HUES48 (cell line): Measurements from ENCODE around the gene SPRN.
"Not testable (repeated sequence)": the region's sequence is repeated elsewhere in the genome, so short reads cannot be mapped to it uniquely, and the experiment has no call there.

Experiments
- H3K27ac ChIP-seq: one replicate; pipeline ENCODE4 v1.7.0; 2013; ENCODE audit warnings: low read depth, low read length, inconsistent platforms
- H3K27me3 ChIP-seq: 2 replicates; pipeline ENCODE4 v1.6.1; 2013; ENCODE audit warnings: mild to moderate bottlenecking, low read length; ENCODE audit not compliant: control insufficient read depth, insufficient read depth
- H3K36me3 ChIP-seq: 2 replicates; pipeline ENCODE4 v1.6.1; 2013; ENCODE audit warnings: low read length; ENCODE audit not compliant: control insufficient read depth, insufficient read depth
- H3K4me1 ChIP-seq: 2 replicates; pipeline ENCODE4 v1.6.1; 2013; ENCODE audit warnings: mild to moderate bottlenecking, low read length; ENCODE audit not compliant: control insufficient read depth, insufficient read depth
- H3K4me3 ChIP-seq: 2 replicates; pipeline ENCODE4 v1.5.1; 2013; ENCODE audit warnings: mild to moderate bottlenecking, low read depth, low read length
- H3K9ac ChIP-seq: 2 replicates; pipeline ENCODE4 v1.6.1; 2013; ENCODE audit warnings: mild to moderate bottlenecking, low read depth, low read length, moderate library complexity
- H3K9me3 ChIP-seq: 2 replicates; pipeline ENCODE4 v1.6.1; 2013; ENCODE audit warnings: low read length; ENCODE audit not compliant: control insufficient read depth, insufficient read depth

Gene SPRN

DNA sequence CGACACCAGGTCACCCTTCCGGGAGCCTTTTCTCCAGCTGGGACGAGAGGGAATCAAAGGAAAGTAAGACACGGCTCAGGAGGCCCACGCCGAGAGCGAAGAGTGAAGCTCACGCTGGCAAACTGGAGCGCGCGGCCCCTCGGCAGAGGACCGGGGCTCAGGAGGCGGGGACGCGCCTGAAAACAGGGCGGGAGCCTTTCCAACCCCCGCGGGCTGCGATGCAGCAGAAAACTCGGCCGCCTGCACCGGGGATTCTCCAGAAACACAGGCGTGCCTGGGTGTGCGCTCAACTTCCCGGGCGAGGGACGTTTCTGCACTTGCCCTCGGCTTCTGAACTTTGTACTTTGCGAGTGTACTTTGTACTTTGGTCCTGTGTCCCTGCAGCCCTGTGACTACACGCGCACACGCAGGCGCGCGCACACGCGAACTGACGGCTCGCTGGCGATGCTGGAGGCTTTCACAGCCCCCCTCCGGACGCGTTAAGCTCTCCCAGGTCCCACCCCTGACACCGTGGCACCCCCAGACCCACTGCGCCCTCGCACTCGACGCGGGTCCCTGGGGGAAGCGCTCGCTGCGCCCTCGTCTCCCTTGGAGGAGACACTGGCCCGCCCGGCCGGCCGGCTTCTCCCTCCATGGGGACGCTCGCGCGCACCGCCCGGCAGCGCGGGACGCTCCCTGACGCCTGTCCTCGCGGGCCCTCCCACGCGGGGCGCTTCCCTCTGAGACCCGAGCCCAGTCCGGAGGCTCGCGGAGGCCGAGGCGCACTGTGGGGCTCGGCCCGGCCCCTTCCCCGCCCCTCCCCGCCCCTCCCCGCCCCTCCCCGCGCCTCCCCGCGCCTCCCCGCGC is 46.0 kb downstream of the SPRN start:
- Histone ChIP-seq H3K9ac (no peak overlapping the region), H3K36me3 (no peaks in the 10 kb centered on the region), H3K4me1 (no peaks in the 10 kb centered on the region), H3K4me3 (peak overlapping the region; percentile 84), H3K27ac (no peak overlapping the region), H3K27me3 (peaks cover 54% of the 10 kb centered on the region), H3K9me3 (no peaks in the 10 kb centered on the region)

DNA sequence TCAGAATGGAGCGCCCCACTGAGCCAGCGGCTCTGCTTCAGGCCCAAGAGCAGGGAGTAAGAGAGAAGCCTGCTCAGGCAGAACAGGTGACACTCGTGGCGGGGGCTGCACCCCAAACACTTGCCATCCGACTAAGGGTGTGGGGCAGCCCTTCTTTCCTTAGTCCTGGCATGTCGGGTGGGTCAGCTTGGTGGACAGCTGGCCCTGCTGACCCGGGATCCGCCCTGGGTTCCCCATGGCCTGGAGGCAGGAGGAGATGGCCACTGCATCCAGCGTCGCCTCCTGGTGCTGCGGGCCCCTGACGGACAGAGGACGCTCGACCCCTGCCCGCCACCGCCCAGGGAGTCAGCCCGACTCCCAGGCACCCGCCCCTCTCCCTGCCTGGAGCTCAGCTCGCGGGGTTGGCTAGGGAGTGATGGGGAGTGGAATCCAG is 46.6 kb downstream of the SPRN start:
- no peaks in the 10 kb centered on the region for H3K36me3 ChIP-seq
- no peak overlapping the region for H3K27ac ChIP-seq
- no peak overlapping the region for H3K9ac ChIP-seq
- H3K4me1 ChIP-seq = no peaks in the 10 kb centered on the region
- H3K27me3 ChIP-seq = peaks cover 54% of the 10 kb centered on the region
- peak overlapping the region; percentile 84 for H3K4me3 ChIP-seq
- H3K9me3 ChIP-seq = no peaks in the 10 kb centered on the region

DNA sequence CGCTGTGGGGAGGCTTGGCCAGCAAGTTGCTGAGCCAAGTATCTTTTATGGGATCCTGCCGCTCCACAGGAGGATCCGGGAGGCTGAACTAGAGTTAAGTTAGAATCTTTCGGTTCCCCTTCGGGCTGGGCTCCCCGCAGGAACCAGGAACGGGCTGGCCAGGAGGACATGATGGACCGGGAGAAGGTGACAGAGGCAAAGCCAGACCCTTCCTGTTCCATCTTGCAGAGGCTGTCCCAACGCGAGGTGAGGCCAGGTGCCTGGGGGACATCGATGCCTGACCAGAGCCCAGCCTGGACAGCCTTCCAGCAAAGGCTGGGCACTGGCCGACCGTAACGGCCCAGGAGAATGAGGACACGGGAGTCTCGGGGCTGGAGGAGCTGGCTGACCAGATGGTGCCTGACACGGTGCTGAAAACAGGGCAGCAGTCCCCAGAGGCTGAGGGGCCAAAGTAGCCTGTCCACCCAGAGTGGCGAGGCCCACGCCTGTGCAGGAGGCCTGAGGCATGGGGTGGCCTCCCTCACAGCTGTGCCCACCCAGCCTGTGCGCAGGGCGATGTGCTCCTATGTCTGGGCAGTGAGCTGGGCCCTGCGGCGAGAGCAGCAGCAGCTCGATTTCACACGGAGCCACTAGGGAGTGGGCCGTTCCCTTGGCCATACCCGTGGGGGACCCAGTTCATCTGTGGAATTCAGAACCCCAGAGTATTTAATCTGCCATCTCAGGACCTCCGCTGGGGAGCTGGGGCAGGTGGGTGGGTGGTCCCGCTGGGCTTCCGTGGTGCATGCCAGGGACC is 47.2 kb downstream of the SPRN start:
- H3K9me3 ChIP-seq = no peaks in the 10 kb centered on the region
- H3K9ac ChIP-seq = no peak overlapping the region
- no peak overlapping the region for H3K4me3 ChIP-seq
- H3K36me3 ChIP-seq = no peaks in the 10 kb centered on the region
- H3K27me3 ChIP-seq = peaks cover 54% of the 10 kb centered on the region
- H3K4me1 ChIP-seq = no peaks in the 10 kb centered on the region
- H3K27ac ChIP-seq = no peak overlapping the region

DNA sequence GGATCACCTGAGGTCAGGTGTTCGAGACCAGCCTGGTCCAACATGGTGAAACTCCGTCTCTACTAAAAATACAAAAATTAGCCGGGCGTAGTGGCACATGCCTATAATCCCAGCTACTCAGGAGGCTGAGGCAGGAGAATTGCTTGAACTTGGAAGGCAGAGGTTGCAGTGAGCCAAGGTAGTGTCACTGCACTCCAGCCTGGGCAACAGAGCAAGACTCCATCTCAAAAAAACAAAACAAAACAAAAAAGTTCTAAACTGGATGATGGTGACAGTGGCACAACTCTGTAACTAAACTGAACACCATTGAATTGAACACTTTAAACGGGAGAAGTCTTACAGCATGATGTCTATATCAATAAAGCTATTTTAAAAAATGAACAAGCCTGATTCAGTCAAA is 48.2 kb downstream of the SPRN start:
- peaks cover 54% of the 10 kb centered on the region for H3K27me3 ChIP-seq
- not testable (repeated sequence) for H3K27ac ChIP-seq, H3K4me1 ChIP-seq, H3K9ac ChIP-seq, H3K9me3 ChIP-seq, H3K4me3 ChIP-seq, H3K36me3 ChIP-seq

DNA sequence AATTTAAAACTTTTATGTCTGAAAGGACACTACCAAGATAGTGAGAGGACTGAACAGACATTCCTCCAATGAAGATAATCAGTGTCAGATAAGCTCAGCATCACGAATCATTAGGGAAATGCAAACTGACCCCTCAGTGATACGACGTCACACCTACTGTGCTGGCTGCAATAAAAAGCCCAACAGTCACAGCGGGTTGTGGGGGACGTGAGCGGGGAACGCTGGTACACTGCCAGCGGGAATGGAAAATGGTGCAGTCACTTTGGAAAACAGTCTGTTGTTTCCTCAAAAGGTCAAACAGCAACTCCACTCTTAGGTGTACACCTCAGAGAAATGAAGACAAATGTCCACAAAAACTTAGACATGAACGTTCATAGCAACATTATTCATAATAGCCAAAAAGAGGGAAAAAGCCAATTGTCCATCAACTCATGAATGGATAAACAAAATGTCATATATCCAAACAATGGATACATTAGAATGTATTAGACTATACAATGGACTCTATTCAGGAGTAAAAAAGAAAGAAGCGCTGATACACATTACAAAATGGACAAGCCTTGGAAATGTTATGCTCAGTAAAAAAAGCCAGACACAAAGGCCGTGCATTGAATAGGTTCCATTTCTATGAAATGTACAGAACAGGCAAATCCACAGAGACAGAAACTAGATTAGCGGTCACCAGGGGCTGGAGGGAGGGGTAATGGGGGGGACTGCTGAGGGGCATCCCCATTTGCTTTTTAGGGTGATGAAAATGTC is 48.9 kb downstream of the SPRN start:
- Histone ChIP-seq H3K4me1 (no peaks in the 10 kb centered on the region), H3K9me3 (no peaks in the 10 kb centered on the region), H3K36me3 (peaks cover 3% of the 10 kb centered on the region), H3K9ac (no peak overlapping the region), H3K4me3 (no peak overlapping the region), H3K27me3 (peaks cover 54% of the 10 kb centered on the region), H3K27ac (no peak overlapping the region)

DNA sequence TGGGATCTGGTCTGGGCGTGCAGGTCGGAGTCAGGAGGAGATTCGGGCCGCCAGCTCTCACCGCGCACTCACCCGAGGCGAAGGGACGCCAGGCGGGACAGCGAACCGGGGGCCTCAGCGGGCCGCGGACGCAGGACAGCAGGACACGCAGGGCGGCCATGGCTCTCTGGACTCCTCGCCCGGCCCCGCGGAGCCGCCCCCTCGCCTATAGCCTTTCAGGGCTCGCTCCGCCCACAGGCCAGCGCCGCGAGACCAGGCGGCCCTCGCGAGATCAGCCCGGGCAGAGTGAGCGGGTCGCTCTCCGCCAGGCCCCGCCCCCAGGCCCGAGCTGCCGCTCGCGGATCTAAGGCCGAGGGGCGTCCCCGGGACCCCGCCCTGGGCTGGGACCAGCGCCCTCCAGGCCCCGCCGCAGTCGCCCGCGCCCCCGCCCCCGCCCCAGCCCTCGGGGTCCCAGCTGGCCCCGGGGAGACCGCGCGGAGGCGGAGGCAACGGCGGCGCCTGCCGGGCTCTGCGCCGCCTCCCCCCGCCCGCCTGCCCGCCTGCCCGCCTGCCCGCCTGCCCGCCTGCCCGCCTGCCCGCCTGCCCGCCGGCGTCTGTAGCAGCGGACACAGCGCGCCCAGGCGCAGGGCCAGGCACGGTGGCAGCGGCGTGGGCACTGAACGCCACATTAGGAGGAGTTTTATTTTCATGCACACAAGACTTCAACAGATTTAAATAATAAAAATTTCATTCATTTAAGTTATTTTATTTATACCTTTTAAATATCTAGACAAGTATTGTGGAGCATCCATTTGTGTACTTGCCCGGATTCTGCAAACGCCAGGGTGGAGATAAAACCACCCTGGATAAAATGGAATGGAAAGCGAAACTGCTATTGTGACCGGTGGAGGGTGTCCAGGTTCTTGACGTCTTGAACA is 51.0 kb downstream of the SPRN start, which contains the start of gene ECHS1:
Gene ECHS1, minus strand, starts transcription at position 181 of the 917 bp plus-strand sequence. Its CDS starts 21 bp downstream, at position 160.
- Histone ChIP-seq H3K36me3 (peaks cover 24% of the 10 kb centered on the region), H3K9me3 (no peaks in the 10 kb centered on the region), H3K9ac (no peak within 1 kb of the TSS; the same call in 1 of the 2 replicates), H3K27ac (no peak within 1 kb of the TSS), H3K4me1 (no peaks in the 10 kb centered on the region), H3K27me3 (peaks cover 42% of the 10 kb centered on the region), H3K4me3 (peak within 1 kb of the TSS; percentile 86)

DNA sequence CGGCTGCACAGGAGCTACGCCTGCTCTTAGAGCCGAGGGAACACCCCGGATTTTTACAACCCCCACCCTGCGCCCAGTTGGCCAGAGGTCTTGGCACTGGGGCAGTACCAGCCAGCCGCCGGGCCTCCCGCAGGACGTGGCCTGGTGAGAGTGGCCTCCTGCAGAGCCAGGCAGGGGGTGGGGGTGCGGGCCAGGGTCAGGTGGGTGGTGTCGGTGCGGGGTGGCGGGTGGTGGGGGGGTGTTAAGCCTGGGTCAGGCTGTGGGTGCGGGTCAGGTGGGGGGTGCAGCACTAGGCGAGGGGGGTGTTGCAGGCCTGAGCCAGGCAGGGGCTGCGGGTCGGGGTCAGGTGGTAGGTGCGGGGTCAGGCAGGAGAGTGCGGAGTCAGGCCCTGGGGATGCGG is 51.9 kb downstream of the SPRN start:
- H3K36me3 ChIP-seq = peaks cover 29% of the 10 kb centered on the region
- H3K27ac ChIP-seq = no peak overlapping the region
- no peaks in the 10 kb centered on the region for H3K4me1 ChIP-seq
- peaks cover 33% of the 10 kb centered on the region for H3K27me3 ChIP-seq
- H3K9ac ChIP-seq = no peak overlapping the region
- no peaks in the 10 kb centered on the region for H3K9me3 ChIP-seq
- H3K4me3 ChIP-seq = peak overlapping the region; percentile 41; the same call in 1 of the 2 replicates
